ENCODE data around the gene GDNF.

DNA sequence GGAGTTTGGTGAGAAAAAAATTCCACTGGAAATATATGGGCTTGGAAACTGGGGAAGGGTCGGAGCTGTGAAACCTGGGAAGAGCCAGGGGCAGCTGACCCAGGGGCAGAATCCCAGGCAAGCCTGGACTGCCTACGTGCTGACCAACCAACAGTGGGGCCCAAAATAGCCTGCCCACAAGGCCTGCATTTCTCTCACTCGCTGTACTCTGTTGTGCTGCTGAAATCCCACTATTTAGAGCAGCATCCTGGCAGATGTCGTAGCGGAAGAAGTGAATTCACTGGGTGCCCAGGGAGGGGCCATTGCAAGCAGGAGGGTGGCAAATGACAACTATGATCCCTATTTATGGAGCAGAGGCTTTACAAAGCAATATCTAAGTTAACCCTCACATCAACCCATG, 9.5 kb downstream of the GDNF start:
- TF ChIP-seq, protein P1, sequence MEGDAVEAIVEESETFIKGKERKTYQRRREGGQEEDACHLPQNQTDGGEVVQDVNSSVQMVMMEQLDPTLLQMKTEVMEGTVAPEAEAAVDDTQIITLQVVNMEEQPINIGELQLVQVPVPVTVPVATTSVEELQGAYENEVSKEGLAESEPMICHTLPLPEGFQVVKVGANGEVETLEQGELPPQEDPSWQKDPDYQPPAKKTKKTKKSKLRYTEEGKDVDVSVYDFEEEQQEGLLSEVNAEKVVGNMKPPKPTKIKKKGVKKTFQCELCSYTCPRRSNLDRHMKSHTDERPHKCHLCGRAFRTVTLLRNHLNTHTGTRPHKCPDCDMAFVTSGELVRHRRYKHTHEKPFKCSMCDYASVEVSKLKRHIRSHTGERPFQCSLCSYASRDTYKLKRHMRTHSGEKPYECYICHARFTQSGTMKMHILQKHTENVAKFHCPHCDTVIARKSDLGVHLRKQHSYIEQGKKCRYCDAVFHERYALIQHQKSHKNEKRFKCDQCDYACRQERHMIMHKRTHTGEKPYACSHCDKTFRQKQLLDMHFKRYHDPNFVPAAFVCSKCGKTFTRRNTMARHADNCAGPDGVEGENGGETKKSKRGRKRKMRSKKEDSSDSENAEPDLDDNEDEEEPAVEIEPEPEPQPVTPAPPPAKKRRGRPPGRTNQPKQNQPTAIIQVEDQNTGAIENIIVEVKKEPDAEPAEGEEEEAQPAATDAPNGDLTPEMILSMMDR (conservative IDR thresholded peaks at IDR 0.05), result no peak
- no peak for TF ChIP-seq EZH2 (IDR thresholded peaks at IDR 0.05; ENCODE audit: low read depth)
